ENCODE measurements around the gene PCK2. TPM values are rescaled to one million over a fixed set of nuclear protein-coding genes. Genes with fewer than 3 reads are reported as not detected.
"Not testable (repeated sequence)": the region's sequence is repeated elsewhere in the genome, so short reads cannot be mapped to it uniquely, and the experiment has no call there.

PCK2 gene
- total RNA-seq, 1 donor from 2014 or later, result 590 TPM

- ATAC-seq (no peak), DNase-seq (ENCODE audit: low spot score) (no peak)
These were observed 757 bp upstream of the PCK2 start for GRCh38 chr14:24093207-24093900.

- ATAC-seq (no peak), DNase-seq (ENCODE audit: low spot score) (no peak)
These were observed 745 bp downstream of the PCK2 start for GRCh38 chr14:24094841-24095270.

DNA sequence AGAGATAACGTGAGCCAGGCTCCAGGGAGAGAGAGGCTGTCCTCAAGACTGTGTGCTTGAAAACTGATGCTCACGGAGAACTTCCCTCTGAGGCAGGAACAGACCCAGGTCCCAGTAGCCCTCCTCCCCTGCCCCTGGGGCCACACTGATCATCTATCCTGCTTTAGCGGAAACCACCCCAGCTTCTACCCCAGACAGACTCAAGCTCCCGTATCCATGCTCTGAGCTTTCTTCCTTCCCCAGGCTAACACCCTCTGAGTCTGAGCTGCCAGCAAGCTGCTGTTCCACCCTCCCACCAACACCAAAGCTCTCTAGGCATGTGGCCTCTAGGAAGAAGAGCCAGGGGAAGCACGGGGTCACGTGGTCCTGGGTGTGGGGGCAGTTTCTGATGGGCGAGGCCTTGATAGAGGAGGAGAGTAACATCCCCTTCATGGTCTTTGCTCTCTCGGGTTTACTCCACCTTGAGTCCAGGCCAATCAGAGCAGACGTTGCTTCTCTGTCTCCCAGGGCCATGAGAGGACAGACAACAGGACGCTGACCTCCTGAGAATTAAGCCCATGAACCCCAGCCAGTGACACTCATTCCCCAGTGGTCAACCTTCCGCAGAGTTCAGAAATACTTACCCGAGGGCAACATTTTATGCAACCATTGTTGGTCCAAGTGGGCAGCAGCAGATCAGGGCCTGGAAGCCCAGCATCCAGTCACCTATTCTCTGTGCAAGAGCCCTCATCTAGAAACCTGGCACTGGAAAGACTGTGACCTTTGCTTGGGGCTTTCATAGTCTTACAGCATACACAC, 1.4 kb downstream of the PCK2 start:
- peak; percentile 55 for ATAC-seq
- DNase-seq (ENCODE audit: low spot score), result peak; percentile 97

DNA sequence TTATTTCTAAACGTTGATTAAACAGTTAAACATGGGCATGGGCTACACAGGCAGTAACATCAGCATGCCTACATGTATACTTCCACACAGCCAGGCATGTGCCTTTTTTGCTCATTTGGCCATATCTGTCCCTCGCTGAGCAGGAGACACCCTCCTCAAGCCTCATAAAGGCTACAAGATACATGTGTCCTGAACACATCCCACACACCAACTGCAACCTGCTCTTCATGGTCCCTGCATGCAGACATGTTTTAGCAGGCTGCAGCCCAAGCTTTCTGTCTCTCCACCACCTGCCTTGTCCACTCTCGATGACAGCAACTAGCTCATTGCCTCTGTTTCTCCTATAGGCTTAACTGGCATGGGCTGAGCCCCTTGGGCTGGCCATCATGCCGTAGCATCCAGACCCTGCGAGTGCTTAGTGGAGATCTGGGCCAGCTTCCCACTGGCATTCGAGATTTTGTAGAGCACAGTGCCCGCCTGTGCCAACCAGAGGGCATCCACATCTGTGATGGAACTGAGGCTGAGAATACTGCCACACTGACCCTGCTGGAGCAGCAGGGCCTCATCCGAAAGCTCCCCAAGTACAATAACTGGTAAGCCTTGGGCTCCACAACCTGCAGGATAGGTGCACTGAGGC, 2.6 kb downstream of the PCK2 start:
- ATAC-seq, result no peak
- DNase-seq (ENCODE audit: low spot score), result no peak

- ATAC-seq, result no peak
- DNase-seq (ENCODE audit: low spot score), result no peak
These were observed 4.3 kb downstream of the PCK2 start for GRCh38 chr14:24098229-24098926.

- ATAC-seq (peak; percentile 36), DNase-seq (ENCODE audit: low spot score) (peak; percentile 73)
These were observed 5.1 kb downstream of the PCK2 start for GRCh38 chr14:24098927-24099813.

DNA sequence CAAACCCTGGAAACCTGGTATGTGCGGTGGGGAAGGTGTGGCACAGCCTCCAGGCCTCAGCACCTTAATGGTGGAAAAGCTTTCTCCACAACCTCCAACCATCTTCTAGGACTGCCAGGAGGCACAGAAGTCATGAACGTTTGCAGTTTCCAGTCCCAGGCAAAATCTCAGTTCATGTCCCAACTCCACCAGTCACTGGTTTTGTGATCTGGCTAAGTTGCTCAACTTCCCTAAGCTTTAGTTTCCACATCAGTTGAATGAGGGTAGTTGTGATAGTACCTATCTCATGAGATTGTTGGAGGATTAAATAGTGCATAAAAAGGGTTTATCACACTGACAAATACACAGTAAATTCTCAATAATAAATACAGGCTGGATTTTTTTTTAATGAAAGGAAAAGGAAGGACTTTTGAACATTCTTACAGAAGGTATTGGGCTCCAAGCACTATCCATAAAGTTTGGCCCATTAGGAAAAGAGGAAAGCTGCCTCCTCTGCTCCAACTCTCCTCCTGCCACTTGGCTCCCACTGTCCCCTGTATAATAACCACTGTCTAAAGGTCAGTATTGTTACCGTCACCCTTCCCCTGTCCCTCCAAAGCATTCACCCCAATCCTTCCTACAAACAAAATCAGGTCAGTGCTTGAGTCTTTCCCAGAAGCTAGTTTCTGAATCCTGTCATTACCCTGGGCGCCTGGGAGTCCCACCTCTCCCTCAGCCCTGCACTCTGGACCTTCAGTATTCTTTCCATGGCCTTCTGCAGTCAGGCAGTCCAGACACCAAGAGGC, 6.3 kb downstream of the PCK2 start:
- ATAC-seq (no peak), DNase-seq (ENCODE audit: low spot score) (no peak)

DNA sequence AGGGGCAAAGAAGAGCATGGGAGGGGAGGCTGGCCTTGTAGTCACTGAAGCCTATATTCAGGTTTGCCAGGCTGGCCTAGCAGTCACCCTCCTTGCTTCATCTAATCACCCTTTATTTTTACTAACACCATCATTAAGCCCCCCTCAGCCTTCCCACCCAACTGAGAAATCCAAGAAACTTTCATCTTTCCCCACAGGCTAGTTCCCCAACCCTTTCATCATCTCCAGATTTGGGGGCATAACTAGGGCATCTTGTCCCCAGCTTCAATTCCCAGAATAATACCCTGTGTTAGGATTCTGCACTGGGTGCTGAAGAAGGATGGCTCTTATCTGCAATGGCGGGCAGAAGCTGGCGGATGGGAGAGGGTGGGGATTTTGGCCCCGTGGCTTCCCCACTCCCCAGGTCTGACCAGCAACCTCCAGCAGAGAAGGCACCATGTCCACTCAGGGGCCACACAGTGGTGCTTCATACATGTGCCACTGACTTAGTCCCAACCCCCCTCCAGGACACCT, 6.9 kb downstream of the PCK2 start:
- peak; percentile 5 for ATAC-seq
- no peak for DNase-seq (ENCODE audit: low spot score)

- ATAC-seq (no peak), DNase-seq (ENCODE audit: low spot score) (no peak)
These were observed 8.4 kb downstream of the PCK2 start for GRCh38 chr14:24102357-24103048.

- no peak for DNase-seq (ENCODE audit: low spot score)
- no peak for ATAC-seq
These were observed 9.3 kb downstream of the PCK2 start for GRCh38 chr14:24103451-24103850.

DNA sequence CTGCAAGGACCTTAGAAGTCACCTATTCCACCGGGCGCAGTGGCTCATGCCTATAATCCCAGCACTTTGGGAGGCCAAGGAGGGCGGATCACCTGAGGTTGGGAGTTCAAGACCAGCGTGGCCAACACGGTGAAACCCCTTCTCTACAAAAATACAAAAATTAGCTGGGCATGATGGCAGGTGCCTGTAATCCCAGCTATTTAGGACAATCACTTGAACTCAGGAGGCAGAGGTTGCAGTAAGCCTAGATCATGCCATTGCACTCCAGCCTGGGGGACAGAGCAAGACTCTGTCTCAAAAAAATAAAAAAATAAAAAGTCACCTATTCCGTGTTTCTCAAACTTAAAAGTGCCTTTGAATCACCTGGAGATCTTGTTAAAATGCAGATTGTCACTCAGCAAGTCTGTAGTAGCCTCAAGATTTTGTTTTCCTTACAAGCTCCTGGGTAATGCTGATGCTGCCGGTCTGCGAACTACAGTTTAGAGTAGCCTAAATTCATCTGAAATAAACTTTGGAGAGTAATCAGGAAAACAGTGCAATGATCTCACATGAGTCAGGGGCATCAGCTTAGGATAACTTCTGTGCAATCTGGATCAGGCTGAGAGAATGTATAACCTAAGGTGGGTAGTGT, 11.6 kb downstream of the PCK2 start:
- DNase-seq (ENCODE audit: low spot score), result not testable (repeated sequence)
- ATAC-seq, result peak; percentile 7

GRCh38 chr14:24106672-24107271, 12.7 kb downstream of the PCK2 start:
- no peak for DNase-seq (ENCODE audit: low spot score)
- ATAC-seq, result no peak

GRCh38 chr14:24108336-24108874, 14.3 kb downstream of the PCK2 start:
- no peak for ATAC-seq
- no peak for DNase-seq (ENCODE audit: low spot score)

GRCh38 chr14:24110060-24110459, 15.9 kb downstream of the PCK2 start:
- no peak for ATAC-seq
- DNase-seq (ENCODE audit: low spot score), result no peak

DNA sequence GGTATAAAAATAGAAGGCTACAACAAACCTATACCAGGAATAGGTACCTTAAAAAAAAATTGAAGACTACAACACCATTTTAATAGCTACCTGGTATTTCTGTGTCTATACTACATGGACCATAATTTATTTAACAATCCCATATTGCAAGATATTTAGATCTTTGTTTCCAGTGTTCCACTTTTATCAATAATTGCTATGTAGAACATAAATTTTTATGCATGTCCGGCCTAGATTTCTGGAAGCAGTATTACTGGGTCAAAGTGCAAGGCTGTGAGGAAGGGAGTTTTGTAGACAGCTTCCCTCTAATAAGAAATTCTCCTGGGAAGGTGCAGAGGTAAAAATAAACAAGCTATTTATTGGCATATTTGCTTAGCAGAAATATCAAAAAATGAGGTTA, 16.4 kb downstream of the PCK2 start:
- no peak for DNase-seq (ENCODE audit: low spot score)
- ATAC-seq, result no peak

DNA sequence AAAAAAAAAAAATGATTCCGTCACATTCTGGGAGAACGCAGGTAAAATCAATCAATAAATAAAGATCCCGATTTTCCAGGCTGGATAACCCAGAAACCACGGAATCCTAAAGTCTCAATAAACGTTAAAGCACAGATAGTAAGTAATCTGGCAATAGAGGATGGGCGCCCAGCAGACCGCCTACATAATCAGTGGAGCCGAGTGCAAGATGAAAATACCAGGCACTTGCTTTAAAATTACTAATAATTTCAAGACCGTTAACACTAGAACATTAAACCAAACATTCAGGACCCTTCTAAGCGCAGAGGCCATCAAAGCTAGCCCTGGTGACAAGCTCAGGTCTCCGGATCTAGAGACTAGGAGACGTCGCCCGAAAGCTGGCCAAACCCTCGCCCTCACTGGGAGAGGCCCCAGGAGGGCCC, 19.3 kb downstream of the PCK2 start:
- ATAC-seq (no peak), DNase-seq (ENCODE audit: low spot score) (no peak)

- DNase-seq (ENCODE audit: low spot score) (peak; percentile 98), ATAC-seq (peak; percentile 63)
These were observed 19.9 kb downstream of the PCK2 start for GRCh38 chr14:24113801-24114531.

Measured in left lobe of liver (tissue), 2 donors.